Ramos (cell line): ENCODE results near the gene MAP2K7.
"Not testable (repeated sequence)": the region's sequence is repeated elsewhere in the genome, so short reads cannot be mapped to it uniquely, and the experiment has no call there.

Experiments
- in situ Hi-C: fragments of 300-500 bp; cut with MboI; formaldehyde crosslinking; loops from one replicate; pipeline ENCODE4 v1.14.3; 2022; ENCODE audit warnings: low sequenced_read_pairs; ENCODE audit not compliant: unreplicated experiment

The MAP2K7 gene

DNA sequence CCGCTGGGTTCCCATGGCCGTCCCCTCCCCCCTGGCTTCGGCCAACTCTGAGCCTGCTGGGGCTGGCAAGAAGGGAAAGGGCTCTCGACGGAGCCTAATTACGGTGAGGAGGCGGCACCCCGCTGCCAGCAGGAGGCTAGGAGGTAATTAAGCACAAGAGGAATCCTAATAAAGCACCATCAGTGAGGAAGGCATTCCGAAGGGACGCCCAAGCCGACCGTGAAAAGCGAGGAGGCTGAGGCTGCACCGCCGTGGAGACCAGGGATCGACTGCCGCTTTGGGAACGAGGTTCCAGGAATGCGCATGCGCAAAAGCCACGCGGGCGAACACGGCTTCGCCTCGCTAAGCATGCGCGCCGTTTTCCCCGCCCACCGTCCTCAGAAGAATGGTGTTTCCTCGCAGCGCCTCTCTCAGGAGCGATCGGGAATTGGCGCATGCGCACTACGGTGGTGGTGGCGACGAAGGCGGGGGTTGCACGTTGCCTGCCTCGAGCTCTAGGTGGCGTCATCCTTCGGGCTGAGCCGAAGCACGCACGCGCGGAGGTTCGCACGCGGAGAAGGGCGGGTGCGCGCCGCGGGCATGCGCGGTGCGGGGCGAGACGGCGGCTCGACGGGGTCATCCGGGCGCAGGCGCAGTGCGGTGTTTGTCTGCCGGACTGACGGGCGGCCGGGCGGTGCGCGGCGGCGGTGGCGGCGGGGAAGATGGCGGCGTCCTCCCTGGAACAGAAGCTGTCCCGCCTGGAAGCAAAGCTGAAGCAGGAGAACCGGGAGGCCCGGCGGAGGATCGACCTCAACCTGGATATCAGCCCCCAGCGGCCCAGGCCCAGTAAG is at the start of gene MAP2K7:
Gene MAP2K7 (plus strand): TSS at position 634 of the 830 bp plus-strand sequence. CDS start 68 bp downstream, at position 702.
- in situ Hi-C loops = no loop called here

DNA sequence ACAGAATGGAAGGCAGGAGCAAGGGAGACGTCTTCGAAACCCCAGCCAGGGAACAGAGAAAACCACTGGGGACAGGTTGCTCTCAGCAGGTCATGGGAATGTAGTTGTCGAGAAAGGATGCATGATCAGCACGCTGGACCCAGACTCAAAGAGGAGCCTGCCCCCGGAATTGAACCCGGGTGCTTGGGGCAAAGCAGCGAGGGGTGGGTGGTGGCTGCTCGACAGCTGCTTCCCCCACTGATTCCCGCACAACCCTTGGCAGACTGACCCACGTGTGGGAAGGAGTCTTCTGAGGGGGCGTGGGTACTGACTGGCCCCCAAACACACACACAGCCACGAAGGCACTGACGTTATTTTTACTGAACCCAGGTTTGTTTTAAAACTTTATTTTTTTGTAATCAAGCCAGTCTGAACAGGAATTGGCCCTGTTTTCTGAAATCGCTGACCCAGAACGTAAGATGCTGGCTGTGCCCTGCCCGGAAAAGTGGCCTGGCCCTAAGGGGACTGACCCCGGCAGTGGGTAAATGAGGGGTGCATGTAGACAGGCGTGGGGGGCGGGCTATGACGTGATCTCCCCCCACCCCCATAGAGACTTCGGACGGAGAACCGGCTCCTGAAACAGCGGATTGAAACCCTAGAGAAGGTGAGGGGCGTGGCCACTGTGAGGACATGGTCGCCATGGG is 48.1 kb upstream of the MAP2K7 start:
- in situ Hi-C loops = no loop called here

DNA sequence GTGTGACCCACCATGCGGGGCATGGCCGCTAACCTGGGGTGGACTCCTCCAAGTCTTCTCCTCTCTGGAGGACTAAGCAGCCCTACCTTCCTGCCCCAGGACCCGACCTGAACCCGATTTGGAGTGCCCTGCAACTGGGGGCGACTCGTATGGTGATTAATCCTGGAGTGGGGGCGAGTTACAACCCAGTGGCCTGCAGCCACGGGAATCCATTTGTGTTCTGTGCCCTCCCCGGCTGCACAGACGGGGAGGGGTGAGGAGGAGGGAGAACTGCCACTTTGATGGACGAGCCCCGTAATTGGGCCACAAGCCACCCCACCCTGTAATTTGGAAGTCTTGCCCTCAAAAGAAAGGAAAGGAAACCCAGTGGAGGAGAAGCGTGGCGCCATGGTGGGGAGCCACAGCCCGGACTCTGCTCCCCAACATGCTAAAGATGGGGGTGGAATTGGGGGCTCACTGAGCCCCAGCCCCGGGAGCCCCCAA is 47.5 kb upstream of the MAP2K7 start:
- in situ Hi-C loops = no loop called here

DNA sequence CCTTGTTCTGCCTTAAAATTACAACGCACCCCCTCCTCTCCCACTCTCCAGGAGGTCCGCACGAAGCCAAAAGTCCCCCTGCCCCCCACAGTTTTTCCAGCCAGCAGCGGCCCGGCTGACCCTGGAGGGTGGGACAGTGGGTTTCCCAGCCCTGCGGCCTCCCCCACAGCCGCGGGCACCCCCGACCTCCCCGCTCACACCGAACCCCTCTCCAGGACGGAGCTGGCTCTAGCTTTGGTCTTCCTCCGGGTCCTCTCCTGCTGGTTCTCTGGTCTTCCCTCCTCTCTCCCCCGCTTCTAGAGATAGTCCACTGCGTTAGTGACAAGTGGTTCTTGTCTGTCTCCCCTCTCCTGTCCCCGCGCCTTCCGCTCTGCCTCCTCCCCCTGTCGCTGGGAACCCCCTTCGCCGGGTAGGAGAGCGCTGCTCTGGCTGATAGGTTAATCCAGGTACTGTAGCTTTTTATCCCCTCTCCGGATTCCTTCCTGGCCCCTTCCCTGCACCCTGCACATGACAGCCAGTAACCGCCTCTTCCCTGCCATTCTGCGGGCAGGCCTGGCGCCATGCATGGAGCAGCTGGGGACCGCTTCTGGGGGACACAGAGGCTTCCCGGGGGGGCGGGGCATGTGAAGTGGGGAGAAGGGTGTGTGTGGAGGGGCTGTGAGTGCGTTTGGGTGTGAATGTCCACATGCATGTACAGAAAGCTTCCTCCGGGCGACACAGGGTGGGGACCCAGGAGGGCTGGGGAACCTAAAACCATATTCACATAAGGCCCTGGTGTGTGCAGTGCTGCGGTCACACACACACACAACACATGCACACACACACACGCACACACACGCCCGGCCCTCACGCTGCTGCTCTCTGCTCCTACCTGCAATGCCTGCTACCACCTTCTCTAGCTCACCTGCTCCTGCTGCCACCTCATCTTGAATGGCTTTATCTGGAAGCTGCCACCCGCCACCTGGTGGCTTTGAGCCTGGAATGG is 46.7 kb upstream of the MAP2K7 start:
- in situ Hi-C loops = no loop called here

DNA sequence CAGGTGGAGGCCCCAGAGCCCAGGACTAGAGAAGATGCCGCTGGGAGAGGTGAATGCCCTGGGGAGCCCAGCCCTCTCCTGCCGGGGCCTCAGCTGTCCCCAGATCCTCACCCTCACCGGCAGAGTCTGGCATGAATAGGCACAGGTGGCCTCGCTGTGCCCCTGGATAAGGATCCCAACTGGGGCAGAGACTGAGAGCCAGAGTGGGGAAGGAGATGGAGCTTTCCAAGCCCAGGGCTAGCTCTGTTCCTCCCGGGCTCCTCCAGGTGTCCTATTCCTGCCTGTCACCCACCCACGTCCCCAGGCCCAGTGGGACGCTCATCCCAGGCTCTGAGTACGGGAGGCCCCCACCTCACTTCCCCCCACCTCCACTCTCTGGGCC is 46.0 kb upstream of the MAP2K7 start:
- in situ Hi-C loops = no loop called here

- in situ Hi-C loops = no loop called here
Observed at GRCh38 chr19:7858109-7858770, 45.4 kb upstream of the MAP2K7 start.

DNA sequence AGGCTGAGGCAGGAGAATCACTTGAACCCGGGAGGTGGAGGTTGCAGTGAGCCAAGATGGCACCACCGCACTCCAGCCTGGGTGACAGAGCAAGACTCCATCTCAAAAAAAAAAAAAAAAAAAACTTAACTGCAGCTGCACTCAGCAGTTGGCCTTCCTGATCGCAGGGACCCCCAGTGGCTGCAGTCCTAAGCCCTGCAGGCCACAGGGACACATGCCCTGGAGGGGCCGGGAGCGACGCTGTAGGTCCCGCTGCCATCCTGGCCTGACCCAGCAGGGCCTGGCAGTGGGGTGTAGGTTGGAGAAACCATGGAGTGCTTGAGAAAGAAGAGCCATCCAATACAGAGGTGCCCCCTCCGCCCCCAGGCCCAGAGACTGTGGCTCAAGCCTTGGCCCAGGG is 44.6 kb upstream of the MAP2K7 start:
- in situ Hi-C loops = not testable (repeated sequence)

DNA sequence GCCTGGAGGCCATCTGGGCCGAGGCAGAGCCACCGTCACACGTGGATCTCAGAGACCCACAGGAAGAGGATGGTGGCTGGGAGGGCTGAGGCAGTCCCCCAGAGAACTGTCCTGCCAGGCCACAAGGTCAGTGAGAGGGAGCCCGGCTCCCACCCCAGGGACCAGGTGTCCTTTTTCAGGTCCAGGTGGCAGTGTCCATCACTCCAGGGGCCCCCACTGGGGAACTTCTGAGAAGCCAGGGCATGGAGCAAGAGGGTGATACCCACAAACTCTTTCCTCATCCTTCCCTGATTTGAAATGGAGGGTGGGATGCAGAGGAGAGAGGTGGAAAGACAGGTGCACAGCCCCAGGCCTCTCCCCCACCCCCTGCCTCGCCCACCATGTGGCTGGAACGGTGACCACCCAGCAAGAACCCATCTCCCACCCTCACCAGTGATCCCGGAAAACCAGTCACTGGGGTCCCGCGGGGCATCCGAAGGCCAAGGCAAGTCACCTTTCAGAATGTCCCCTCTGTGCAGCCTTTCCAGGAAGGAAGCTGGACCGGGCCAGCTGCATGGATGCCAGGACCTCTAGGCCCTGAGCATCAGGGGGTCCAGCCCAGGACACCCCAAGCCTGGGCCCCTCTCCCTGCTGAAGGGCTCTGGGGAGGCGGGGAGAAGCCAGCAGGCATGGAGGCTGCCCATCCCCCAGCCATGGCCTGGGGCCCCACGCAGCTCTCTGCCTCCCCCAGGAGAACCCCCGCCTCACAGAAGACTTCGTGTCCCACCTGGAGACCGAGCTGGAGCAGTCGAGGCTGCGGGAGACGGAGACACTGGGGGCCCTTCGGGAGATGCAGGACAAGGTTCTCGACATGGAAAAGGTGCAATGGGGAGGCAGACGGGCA is 43.6 kb upstream of the MAP2K7 start:
- in situ Hi-C loops = no loop called here

GRCh38 chr19:7860714-7861618 is 42.7 kb upstream of the MAP2K7 start:
- in situ Hi-C loops = no loop called here

- in situ Hi-C loops = no loop called here
Observed at GRCh38 chr19:7861619-7862412, 41.9 kb upstream of the MAP2K7 start.

- in situ Hi-C loops = no loop called here
Observed at GRCh38 chr19:7862413-7862951, 41.2 kb upstream of the MAP2K7 start.

GRCh38 chr19:7863157-7863970 is 40.3 kb upstream of the MAP2K7 start:
- in situ Hi-C loops = no loop called here

GRCh38 chr19:7863971-7864689 is 39.5 kb upstream of the MAP2K7 start:
- in situ Hi-C loops = no loop called here

DNA sequence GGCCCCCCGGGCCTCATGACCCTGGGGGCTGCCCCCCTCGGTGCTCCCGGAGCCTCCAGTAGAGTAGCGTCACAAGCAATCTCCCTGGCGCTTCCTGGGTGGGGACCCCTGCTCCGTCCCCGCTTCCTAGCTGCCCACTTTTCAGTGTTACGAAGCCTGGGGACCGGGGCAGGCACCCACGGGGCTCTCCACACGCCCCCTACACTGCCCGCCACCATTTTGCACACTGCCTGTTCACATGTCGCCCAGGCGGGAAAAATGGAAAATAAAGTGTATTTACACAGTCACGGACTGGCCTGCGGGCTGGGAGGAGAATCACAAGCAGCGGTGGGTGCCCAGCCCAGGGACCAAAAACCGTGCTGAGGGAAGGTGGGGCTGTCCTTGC is 39.0 kb upstream of the MAP2K7 start:
- in situ Hi-C loops = no loop called here

DNA sequence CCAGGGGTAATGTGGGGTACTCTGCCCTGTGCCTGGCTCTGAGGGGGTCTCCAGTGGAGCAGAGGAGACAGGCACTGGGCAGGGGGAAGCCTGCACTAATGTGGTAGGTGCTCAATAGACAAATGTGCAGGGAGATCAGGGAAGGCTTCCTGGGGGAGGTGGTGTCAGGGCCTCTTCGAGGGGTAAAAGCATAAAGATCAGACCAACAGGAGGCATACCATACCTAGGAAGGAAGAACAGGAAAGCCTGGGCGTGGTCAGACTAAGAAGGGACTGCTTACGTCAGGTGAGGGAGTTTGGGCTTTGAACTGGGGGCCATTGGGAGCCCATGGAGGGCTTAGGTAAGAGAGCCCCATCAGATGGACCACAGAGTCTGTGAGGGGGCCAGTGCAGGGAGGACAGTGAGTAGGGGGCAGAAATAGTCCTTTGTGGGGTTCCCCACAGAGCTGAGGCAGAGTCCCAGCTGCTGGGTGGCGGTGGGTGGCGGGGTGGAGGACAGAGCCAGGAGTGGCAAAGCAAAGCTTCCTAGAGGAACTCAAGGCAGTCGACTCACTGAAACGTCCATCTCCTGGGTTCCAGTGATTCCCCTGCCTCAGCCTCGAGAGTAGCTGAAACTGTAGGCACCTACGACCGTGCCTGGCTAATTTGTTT is 38.3 kb upstream of the MAP2K7 start:
- in situ Hi-C loops = no loop called here
